GM12874 (cell line): ENCODE results near the gene HEATR3.

Experiments used
- TF ChIP-seq, protein P1 (sequence below): IDR thresholded peaks from 2 replicates; pipeline ENCODE4 v1.5.1; 2011; ENCODE audit warnings: low read depth, mild to moderate bottlenecking, control low read depth, low read length, moderate library complexity; ENCODE audit not compliant: insufficient read depth

HEATR3 gene, protein sequence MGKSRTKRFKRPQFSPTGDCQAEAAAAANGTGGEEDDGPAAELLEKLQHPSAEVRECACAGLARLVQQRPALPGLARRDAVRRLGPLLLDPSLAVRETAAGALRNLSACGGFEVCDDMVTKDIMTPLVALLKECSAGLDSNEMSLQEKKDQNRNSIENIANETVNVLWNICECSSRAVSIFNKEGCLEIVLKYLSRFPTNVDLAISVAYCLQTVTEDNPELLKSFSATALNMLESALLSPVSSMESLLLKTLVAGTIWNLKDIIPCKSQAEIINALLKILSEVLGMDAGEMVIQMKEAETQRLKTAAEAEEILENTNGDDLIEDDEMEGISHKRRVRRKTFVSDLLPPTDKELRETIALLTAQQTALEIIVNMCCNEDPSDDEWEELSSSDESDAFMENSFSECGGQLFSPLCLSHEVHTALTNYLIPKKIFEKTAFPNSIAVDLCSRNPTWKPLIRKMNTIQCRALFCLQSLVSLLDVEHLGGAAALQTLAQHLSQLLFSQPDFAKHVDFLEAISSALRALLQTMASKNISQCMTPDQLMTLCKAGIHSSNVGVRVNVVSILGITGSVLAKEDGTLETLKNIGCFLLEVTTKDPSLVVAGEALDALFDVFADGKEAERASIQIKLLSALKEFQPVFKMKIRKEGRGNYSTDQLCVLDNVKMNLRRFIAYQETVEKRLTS

DNA sequence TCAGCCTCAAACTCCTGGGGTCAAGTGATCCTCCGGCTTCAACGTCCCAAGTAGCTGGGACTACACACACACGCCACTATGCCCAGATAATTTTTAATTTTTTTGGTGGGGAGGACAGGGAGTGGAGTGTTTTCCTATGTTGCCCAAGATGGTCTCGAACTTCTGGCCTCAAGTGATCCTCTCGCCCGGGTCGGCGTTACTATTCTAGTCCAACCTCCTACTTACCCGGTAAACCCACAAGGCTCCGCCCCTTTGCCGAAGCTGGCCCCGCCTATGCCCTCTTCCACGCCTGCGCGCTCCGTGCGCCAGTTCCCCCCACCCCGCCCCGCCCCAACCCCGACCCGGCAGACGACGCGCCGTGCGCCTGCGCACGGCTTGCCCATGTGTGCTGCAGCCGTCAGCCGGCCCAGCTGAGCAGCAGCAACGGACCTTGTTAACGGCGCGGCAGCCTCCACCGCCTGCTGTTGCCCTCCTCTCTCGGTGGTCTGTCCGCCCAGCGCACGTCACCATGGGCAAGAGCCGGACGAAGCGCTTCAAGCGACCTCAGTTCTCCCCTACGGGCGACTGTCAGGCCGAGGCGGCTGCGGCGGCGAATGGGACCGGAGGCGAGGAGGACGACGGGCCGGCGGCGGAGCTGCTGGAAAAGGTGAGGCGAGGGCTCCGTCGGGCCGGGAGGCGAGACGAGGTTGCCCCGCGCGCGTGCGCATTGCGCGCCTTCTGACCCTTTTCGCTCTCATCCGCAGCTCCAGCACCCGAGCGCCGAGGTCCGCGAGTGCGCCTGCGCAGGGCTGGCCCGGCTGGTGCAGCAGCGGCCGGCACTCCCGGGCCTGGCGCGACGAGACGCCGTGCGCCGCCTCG, at the start of gene HEATR3:
HEATR3 (plus strand) TSS at position 347 of the 858 bp plus-strand sequence; CDS start at position 509, 162 bp downstream.
- TF ChIP-seq, protein P1, sequence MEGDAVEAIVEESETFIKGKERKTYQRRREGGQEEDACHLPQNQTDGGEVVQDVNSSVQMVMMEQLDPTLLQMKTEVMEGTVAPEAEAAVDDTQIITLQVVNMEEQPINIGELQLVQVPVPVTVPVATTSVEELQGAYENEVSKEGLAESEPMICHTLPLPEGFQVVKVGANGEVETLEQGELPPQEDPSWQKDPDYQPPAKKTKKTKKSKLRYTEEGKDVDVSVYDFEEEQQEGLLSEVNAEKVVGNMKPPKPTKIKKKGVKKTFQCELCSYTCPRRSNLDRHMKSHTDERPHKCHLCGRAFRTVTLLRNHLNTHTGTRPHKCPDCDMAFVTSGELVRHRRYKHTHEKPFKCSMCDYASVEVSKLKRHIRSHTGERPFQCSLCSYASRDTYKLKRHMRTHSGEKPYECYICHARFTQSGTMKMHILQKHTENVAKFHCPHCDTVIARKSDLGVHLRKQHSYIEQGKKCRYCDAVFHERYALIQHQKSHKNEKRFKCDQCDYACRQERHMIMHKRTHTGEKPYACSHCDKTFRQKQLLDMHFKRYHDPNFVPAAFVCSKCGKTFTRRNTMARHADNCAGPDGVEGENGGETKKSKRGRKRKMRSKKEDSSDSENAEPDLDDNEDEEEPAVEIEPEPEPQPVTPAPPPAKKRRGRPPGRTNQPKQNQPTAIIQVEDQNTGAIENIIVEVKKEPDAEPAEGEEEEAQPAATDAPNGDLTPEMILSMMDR: no peak

DNA sequence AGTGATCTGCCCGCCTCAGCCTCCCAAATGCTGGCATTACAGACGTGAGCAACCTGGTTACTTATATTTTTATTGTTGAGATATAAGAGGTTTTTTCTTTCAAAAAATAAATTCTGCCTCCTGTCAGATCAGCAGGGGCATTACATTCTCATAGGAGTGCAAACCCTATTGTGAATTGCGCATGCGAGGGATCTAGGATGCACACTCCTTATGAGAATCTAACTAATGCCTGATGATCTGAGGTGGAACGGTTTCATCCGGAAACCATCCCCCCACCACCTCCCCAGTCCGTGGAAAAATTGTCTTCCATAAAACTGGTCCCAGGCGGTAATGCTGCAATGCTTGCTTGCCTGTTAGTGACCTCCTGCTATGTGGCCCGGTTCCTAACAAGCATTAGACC, 48.2 kb upstream of the HEATR3 start:
- TF ChIP-seq, protein P1: no peak

DNA sequence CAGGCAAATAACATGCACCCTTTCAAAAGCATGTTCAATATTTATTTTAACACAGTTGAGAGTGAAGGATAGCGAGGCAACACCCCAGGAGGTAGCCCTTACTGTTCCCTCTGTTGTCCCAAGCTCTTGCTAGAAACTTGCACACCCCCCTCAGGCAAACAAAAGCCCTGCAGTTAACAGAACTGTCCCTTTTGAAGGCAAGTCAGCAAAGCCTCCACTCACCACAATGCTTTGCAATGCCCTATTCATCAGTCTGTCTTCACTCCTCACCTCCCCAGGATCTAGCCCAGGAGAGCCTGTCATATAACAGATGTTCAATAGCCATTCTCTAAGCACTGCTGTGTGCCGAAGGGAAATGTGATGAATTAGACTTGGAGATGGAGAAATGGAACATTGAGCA, 44.2 kb upstream of the HEATR3 start:
- TF ChIP-seq, protein P1: no peak

DNA sequence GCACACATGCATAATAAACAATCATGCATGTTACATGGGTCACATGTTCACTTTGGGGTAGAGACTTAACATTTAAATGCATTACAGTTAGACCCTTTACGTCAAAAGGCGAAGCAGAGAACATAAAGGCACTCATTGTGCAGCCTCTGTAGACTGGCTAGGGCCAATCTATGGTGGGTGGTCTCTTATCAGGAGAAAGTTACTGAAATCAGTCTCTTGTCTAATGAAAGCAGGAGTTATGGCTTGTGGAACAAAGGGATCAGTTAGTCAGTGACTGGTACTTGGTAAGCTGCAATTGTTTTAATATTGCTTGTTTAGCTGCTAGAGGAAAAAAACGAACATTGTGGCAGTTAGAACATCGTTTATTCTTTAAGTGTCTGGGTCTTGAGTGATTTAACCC, 42.1 kb upstream of the HEATR3 start:
- TF ChIP-seq, protein P1: no peak

DNA sequence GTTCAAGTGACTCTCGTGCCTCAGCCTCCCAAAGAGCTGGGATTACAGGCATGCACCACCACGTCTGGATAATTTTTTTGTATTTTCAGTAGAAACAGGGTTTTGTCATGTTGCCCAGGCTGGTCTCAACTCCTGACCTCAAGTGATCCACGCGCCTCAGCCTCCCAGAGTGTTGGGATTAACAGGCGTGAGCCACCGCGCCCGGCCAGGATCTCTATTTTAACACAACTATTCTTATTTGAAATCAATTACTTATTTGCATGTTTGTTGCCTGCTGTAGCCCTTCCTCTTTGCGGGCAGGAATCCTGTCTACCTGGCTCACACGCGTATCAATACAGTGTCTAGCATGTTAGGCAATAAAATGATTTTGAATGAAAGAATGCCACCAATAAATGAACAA, 41.6 kb upstream of the HEATR3 start:
- TF ChIP-seq, protein P1: no peak

DNA sequence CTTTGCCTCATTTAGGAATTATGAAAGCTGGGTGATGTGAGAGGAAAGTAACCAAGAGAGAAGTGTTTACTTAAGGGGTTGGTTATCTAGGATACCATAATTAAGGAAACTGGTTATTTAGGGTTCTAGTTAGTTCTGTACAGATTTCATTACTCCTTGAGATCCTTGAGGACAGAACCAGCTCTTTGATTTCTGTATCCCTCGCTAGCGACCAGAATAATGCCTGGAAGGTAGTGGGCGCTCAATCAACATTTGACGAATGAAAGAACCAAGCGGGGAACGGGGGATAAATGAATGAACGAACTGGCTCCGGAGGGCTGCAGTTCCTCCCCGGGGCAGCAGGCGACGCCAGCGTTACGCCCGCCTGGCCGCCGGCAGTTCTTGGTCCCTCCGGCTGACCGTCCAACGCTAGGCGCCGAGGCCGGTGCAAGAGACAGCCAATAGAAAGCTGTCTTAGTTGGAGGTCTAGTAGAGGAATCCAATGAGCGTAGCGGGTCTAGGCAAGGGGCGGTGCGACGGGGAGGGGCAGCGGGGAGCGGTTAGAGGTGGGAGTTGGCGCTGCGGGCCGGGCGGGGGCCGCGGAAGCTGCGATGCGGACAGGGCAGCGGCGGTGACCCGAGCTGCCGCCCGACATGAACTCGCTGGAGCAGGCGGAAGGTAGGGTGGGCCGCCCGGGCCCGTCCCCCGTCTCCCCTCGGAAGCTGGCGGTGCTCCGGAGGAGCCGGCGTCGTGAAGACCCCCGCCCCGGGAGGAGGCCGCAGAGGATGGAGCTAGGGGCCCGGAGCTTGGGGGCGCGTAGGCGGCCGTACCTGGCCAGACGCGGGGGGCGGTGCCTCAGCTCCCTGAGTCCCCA, 40.9 kb upstream of the HEATR3 start, which contains the start of gene CNEP1R1:
CNEP1R1 (plus strand) TSS at position 542 of the 853 bp plus-strand sequence; CDS start at position 633, 91 bp downstream.
- TF ChIP-seq, protein P1: peak; percentile 100
